NCI-H187 (cell line): ENCODE results near the gene ACOX2.

Source experiments
- DNase-seq, 2 experiments: peaks; one replicate each; lab custom pipeline; 2025; lab: John Stamatoyannopoulos, UW

ACOX2 gene

DNA sequence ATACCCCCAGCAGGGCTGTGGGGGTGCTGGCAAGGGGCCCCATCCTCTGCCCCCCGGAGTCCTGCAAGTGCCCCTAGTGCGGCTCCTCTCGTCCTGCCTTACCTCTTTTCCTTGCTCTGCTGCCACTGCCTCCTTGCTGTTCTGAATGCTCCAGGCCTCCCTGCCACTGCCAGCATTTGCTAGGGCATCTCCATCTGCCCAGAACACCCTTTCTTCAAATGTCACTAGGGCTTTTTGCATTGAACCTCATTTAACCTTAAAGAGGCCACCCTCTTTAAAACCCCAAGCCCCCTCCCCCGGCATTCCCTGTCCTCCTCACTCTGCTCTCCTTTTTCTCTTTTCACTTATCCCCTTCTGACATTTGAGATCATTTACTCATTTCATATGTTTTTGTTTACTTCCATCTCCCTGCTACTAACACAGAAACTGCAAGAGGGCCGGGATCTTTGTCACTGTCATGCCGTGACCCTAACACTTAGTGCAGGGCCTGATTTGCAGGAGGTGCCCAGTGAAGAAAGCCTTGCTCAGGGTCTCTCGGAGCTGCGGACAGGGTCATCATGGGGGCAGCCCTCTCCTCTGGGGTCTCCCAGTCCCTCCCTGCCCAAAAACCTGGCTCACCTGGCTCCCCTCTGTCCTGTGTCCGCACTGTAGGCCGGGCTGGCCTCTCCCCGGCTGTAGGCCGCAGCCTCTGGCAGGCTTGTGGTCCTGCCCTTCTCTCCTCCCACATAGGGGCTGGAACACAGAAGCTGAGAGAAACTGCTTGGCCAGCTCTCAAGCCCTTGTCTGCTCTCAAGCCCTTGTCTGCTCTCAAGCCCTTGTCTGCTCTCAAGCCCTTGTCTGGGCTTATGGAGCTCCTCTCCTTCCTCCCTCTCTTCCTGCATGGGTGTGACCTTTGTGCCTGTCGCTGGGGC is at the start of gene ACOX2:
Gene ACOX2 (minus strand): TSS at position 690 of the 911 bp plus-strand sequence. CDS start 2,084 bp downstream, outside the sequence.
- DNase-seq, result peak; percentile 3 to 4

DNA sequence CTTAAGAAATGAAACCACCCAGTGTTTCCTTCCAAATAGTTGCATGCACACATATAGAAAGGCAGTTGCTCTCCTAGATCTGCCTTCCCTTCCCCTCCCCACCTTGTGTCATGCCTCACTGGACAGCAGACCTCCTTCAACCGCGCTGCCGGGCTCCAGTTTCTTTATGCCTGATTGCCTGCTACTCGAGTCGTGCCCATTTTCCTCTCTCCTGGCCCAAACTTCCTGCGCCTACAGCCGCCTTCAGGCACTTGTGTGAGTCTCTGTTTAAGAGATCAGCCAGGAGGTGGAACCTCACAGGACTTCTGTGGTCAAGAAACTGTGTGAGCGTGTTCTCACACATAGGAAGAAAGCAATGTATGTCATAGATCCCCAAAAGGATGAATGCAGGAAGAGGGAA is 49.0 kb upstream of the ACOX2 start:
- no peak for DNase-seq

DNA sequence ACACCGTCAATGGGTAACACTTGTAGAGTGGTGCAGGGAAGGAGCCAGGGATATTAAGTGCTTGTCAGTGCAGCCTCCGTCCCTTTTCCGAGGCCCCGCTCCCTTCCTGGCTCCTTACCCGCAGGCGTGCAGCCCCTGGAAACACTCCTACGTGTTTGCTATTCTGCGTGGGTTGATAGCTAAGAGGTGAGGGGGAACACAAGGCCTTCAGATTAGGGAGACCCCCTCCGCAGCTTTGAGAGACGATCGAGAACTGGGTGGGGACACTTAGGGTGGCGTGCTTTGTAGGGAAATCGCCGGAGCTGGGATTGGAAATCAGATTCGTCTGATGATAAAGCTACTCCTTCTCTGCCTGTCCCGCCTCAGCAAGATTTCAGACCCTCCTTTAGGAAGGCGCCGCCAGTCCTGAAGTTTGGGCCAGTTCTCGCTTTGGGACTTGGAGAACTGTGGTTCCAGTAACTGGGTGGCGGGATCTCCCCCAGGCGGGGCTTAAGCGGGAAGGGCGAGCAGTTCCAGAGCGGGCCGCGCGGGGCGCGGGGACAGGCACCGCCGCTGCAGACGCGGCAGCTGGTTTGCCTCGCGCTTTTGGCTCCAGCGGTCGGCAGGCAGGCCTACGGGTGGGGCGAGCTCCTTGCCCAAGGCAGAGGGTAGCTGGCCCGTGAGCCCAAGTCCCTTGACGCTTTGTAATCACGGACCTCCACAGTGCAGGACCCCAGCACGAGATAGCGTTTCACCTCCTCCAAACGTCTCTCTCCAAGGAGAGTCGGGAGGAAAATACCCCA is 48.2 kb upstream of the ACOX2 start:
- peak; percentile 5 to 41 for DNase-seq

- DNase-seq, result no peak
Measured at GRCh38 chr3:58584690-58585004, 47.7 kb upstream of the ACOX2 start.

DNA sequence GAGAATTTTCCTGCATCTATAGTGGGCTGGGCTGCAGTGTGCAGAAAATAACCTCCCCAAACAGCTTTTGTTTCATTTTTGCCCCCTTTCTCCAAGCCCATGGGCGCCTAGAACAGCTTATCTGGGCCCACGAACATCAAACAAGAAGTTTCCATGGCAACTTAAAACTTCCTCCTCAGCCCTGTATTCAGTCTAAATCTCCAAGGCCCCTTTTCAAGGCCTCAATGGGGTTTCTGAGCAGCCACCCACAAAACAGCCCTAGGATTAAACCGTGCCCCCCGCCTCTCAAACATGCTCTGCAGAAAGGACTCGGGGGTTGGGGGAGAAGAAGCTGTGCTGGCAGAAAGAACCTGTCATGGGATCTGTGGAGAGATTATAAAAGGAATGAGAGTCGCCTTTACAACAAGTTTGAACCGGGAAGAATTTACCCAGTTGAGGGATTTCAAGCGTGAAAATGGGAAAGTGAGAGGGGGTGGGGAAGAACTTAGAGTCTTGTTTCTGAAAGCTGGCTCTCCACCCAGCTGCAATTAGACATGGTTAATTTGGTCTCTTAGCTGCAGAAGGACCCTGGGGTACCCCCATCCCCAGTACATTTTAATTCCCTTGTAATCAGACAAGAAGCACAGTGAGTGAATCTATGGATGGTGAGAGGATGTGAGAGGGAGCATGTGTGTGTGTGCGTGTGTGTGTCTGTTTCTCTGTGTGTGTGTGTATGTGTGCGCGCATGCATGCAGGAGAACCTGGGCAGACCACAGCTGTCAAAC is 44.5 kb upstream of the ACOX2 start:
- peak; percentile 55 to 65 for DNase-seq

GRCh38 chr3:58580826-58581327 is 43.9 kb upstream of the ACOX2 start:
- no peak for DNase-seq

DNA sequence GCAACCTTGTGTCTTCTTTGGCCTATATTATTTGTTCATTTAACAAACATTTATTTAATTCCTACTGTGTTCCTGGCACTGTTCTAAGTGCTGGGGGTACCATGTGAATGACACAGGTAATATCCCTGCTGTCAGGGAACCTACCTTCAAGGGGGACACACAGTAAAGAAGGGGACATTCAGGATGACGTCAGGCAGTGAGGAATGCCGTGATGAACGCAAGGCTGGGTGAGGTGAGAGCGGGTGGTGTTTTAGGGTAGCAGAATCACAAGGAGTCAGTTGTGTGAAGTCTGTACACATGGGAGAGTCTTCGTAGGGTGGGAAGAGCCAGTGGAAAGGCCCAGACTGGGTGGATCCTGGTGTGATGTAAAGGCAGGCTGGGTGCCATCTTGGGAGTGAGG is 41.9 kb upstream of the ACOX2 start:
- DNase-seq, result no peak

DNA sequence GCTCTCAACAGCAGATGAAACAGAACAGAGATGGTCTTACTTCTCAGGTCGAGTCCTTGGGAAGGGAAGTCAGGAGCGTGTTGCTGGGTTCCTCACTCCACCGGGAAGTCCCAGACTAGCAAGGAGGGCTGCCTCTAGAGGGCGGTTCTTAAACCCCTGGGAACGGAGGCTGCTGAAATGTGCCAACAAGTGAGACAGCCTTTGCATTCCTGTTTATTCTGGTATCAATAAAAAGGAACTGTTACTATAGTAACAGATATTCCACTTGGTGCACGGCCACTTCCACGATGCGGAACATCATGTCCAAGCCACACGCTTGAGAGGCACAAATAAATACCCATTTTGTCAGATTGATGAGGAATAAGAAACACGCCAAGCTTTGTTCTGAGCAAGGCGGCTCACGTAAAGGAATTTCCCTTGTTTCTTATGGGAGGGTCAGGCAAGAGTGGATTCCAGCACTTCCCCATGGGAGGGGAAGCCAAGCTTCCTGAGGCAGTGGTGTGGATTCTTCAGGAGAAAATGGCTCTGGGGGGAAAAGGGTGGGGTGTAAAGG is 40.4 kb upstream of the ACOX2 start, which contains the start of gene FAM107A:
Gene FAM107A (minus strand): TSS at position 123 of the 553 bp plus-strand sequence. CDS start 7,531 bp downstream, outside the sequence.
- no peak for DNase-seq

GRCh38 chr3:58576716-58577115 is 39.7 kb upstream of the ACOX2 start:
- no peak for DNase-seq

DNA sequence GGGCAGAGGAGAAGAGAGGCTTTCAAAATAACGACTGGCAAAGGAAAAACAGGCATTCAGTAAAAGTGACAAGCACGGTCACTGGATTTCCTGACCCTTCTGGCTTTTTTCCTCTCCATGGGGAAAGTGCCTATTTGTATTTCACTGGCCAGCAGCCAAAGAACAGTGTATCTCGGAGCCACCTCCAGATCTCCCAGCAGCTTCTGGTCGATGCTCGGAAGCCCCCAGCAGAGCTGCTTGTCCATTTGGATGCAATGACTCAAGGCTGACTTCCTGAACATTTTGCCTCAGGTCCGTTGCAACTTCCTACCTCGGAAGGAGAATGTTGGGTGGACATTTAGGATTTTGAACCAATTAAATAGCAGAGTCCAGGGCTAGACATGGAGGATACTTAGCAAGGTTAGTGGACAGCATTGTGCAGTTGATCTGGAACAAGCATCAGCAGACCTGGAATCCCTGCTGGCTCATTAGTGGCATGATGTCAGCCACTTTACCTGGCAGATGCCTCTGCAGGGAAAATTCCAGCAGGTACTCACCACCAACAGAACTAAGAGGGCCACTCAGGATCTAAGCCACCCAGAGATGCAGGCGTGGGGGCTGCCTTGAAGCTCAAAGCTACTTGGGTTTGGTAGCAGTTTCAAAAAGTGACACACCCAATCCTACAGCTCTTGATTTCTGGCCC is 39.1 kb upstream of the ACOX2 start:
- no peak for DNase-seq

DNA sequence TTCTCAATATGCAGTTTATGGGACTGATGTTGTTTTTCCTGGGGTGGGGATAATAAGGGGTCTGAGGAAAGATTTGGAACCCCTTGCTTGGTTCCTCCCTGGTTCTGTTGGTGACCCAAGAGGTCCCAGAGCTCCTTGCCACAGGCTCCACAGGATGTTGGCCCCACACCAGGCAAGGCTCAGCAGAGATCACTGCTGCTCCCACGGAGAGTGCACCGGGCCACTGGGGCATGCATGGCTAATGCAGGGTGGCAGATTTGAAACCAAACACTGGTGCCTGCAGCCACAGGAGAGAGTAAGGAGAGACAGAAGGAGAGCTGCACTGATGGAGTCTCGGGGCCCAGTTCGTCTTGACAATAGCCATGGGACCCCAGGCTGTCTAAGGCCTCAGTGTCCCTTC is 37.7 kb upstream of the ACOX2 start:
- DNase-seq, result no peak

DNA sequence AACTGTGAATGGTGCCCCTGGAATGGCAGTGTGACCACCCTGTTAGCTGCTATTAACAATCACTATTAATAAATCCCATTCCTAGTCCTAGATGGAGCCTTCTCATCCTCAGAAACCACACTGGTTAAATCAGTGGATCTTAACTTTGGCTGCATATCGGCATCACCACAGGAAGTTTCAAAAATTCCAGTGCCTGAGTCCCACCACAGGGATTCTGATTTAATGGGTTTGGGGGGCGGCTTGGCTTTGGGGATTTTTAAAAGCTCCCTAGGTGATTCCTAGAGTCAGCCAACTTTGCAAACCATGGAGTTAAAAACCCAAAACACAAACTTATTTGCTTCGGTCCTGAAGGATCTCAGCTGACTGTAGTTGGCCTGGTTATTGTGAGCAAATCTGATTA is 37.1 kb upstream of the ACOX2 start:
- DNase-seq, result no peak

DNA sequence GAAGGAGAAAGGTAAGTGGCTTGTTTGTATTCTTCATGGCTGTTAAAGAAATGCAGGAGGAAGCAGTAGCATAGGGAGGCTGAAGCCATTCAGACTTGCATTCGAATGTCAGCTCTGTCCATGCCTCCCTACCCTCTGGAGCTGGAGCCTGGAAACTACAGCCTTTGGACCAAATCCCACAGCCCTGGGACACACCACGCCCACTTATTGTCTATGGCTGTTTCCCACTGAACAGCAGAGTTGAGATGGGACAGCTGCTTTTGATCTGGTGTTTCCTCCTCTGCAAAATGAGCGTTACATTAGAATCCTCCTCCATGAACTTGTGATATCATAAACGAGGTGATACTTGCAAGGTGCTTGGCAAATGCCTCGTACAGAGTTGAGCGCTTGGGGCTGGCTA is 36.6 kb upstream of the ACOX2 start:
- DNase-seq, result no peak

DNA sequence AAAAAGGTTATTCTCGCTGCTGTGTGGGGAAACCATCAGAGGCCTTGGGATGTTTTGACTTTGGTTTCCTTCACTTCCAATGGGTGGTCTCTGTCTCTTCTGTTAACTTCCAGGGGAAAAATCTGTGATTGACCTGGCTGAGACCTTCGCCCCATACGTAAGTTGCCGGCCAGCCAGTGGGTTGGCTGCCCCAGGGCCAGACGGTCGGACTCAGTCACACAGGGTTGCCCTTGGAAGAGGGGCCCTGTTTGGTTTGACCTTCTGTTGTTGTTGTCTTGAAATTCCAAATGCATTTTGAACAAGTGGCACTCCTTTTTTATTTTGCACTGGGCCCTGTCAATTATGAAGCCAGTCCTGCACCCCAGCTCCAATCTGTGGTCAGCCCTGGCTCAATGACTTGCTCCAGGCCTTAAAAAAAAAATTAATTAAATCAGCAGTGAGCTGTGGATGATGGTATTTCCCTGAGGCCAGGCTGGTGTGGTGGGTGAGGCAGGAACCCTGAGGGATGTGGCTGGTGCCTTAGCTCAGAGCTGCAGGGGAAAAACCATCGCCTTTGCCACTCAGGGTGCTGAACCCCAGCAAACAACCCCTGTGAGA is 35.7 kb upstream of the ACOX2 start:
- DNase-seq, result no peak

DNA sequence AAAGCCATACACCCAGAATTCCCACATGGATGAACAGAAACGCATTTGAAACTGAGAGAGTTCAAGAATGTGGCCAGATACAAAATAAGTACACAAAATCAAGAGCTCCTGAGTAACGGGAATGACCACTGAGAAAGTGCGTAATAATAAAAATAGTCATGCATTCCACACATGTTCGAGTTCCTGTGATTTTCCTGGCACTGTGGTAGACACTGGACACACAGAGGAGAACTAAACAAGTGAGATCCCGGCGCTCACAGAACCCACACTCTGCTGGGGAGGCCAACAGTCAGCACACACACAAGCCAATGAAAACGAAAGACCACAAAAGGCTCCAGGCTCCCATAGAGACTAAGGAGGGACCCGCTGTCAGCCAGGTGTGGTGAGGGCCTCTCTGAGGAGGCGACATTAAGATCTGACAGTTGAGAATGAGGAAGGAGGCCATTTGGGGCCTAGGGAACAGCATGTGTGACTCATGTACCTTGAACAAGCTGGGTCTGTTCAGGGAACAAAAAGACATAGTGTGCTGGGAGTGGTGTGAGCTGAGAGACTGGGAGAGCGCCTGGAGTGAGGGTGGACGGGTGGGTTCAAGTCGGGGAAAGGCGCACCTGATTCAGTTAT is 35.1 kb upstream of the ACOX2 start:
- no peak for DNase-seq

- no peak for DNase-seq
Measured at GRCh38 chr3:58570851-58571250, 33.9 kb upstream of the ACOX2 start.

GRCh38 chr3:58569287-58570001 is 32.5 kb upstream of the ACOX2 start:
- no peak for DNase-seq

DNA sequence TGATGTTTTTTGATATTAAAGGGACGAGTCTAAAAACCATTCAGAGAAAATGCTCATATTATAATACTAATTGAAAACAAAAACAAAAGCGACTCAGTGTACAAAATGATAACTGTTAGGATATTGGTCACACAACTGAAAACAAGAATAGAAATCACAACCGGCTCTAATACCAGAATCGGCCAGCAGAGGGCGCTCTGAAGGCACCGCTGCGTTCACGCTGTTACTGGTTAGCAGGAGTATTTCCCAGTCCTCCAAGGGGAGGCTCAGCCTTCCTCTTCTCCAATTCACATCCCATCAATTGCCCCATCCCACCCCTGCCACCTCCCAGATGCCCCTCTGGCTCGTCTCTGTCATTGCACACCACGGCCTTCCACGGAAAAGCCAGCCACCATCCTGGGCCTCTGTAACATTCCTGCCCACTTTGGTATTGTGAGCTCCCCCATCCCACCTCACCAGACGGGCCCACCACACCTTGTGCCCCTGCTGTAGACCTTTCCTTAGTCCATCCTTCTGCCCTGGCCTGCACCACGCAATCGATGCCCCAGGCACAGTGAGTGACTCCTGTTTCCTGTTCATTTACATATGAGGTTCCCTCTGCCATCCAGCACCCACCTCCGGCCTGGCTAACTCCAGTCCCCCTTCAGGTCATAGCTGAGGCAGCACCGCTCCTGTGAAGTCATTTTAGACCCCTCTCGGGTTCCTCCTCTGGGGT is 31.7 kb upstream of the ACOX2 start:
- peak; percentile 16 to 19 for DNase-seq

DNA sequence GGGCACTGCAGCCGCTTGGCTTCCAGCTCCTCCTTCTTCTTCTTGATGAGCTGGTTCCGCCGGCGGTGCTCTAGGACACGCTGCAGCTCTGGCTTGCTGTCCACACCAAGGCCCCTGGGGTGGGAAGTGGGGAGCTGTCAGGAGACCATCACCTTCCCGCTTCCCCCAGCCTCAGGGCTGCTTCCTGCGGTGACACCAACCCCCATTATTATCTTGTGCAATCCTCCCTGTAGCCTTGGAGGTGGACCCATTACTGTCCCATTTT is 30.2 kb upstream of the ACOX2 start:
- DNase-seq, result no peak
